Choroid plexus epithelial cell (primary cell): ENCODE data around the gene VPS41.

Experiments
- DNase-seq: peaks from one replicate; pipeline ENCODE4 v3.0.0-alpha.2; 2010; ENCODE audit warnings: low read depth
- H3K4me3 ChIP-seq: 2 replicates; pipeline ENCODE4 v1.5.1; 2011; ENCODE audit warnings: low read depth, mild to moderate bottlenecking, control low read depth, low read length, moderate library complexity
- TF ChIP-seq, protein P1 (sequence below): conservative IDR thresholded peaks from 2 replicates; pipeline ENCODE4 v1.5.1; 2011; ENCODE audit warnings: low read depth, mild to moderate bottlenecking, control low read depth, inconsistent platforms, low read length, moderate library complexity

The VPS41 gene

DNA sequence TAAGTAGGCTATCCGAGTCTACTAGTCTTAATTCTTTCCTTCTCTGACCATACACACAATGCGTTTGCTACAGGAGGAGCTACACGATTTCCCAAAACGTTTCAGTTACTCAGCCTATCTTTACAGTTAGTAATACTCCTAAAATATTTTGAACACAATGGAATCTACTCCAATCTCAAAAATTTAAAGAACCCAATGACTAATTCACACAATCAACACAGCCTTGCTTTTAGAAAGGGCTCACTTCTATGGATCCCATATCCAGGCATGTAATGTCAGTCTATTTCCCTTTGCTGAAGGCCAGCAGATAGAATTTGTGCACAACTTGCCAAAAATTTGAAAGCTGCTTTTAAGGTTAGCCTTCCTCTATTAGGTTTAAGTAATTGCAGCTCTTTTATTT, 107.2 kb downstream of the VPS41 start:
- no peak overlapping the region for H3K4me3 ChIP-seq
- no peak for DNase-seq
- TF ChIP-seq, protein P1, sequence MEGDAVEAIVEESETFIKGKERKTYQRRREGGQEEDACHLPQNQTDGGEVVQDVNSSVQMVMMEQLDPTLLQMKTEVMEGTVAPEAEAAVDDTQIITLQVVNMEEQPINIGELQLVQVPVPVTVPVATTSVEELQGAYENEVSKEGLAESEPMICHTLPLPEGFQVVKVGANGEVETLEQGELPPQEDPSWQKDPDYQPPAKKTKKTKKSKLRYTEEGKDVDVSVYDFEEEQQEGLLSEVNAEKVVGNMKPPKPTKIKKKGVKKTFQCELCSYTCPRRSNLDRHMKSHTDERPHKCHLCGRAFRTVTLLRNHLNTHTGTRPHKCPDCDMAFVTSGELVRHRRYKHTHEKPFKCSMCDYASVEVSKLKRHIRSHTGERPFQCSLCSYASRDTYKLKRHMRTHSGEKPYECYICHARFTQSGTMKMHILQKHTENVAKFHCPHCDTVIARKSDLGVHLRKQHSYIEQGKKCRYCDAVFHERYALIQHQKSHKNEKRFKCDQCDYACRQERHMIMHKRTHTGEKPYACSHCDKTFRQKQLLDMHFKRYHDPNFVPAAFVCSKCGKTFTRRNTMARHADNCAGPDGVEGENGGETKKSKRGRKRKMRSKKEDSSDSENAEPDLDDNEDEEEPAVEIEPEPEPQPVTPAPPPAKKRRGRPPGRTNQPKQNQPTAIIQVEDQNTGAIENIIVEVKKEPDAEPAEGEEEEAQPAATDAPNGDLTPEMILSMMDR = no peak

DNA sequence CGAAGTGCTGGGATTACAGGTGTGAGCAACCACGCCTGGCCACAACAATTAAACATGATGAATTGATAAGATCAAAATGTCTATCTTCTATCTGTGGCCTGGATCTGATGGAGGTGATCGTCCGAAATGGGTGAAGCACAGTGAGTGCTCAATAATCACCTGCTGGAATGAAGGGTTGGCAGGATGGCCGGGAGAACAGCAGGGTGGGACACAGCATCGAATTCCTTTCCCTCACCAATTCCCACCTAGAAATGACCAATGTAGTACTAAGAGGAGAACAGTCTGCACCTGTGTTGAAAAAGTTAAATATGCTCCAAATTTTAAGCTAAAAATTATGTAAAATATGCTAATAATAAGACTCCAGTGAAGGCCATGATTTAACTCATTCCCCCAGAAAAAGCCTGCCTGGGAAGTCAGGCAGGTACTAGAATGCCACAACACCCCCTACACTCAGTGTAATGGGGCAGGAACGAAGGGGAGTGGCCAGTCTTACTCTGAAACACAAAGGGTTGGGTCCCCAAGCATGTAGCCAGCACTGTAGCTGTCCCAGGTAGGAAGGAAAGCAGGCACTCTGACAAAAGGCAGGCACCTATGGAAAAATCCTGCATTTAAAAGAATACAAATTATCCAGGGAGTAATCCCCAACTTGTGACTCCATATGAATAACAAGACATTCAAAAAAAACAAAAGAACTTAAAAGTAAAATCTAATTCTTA, 110.3 kb downstream of the VPS41 start:
- no peak overlapping the region for H3K4me3 ChIP-seq
- TF ChIP-seq, protein P1 = no peak
- DNase-seq = no peak

DNA sequence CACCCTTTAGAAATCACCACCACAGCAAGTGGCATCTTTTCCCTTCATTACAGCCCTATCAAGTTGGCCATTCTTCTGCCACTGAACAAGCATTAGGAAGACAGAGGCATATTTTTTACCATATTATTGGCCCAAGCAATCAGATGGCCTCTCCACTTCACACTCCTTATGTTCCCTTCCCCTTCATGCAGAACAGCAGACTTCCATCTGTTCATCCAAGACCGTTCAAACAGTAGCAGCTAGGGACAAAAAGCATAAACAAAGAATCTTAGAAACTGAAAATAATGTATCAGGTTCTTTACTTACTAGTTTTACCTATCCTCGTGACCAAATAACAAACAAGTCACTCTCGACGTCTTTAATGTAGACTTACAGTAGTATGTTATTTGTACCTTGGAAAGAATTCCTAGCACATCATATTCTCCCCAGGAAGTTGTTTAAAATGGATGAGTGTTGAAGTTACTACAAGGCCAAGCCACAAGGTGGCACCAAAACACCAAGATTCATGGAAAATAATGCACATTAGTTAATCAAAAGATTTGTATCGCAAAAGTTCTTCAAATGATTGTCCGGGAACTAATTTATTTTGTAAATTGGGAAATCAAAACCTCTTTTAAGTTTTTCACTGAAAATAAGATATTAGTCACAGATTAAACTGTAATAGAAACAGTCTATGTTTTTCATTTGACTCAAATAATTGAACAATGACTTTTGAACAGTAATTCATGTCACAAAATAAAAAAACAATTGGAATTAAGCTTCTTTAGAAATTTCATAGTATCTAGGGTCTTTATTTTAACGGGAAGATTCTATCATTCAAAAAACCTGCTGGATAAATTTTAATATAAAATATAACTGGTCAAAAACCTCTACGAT, 112.1 kb downstream of the VPS41 start:
- DNase-seq = peak; percentile 76
- TF ChIP-seq, protein P1 = peak; percentile 73
- H3K4me3 ChIP-seq = no peak overlapping the region

DNA sequence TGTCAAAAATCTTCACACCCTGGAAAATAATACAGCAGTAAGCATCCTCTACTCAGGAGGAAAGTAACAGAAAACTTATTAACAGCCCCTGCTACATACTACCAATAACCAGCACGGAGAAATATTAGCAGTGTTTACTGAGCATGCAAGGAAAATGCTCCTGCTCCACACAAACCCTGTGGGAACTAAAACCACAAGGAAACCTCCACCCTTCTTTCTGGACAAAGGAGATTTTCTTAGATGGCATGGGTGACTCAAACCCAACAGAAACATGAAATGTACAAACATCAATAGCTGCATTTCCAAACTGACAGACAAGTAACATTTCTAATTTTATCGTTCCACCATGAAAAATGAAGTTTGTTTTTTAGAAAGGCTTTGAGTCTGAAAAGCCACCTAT, 113.4 kb downstream of the VPS41 start:
- TF ChIP-seq, protein P1 = no peak
- no peak overlapping the region for H3K4me3 ChIP-seq
- no peak for DNase-seq

DNA sequence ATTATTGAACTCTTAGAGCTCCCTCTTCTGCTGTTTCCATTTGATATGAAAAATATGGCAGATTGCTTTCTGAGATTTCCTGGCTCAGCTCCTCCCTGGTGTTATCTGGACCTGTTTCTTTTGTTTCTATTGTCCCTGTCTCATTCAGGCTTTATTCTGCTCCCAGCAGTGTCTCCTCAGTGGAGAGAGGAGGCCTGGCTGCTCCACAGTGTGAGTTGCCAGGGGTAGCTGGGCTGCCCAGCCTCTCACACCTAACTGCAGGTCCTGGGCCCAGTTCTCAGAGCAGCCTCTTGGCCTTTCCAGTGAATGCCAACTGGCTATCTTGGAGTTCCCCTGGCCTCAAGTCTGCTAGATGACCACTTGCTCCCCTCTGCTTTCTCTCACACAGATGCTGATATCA, 127.0 kb downstream of the VPS41 start:
- TF ChIP-seq, protein P1 = no peak
- H3K4me3 ChIP-seq = no peak overlapping the region
- no peak for DNase-seq

DNA sequence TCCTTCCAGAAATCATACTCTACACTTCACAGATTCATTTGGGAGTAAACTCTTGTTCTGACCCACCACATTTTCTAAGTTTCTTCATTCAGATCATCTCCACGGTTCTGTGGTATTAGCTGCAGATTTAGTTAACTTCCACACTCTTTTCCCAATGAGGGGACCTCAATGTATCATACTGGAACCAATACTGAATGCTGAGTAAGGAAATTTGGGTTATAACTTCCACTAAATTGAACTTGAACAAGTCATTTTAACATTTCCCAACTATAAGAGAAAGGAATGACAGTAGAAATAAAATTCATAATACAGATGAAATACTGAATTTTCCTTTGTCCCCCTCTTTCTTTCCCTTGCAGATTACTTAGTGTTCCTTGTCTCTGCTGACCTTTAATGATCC, 131.4 kb downstream of the VPS41 start:
- TF ChIP-seq, protein P1 = no peak
- no peak overlapping the region for H3K4me3 ChIP-seq
- DNase-seq = no peak
